SIG-M5 treated with dmso at 0.1 percent for 504 hours (cell line): Measurements from ENCODE around the gene BSND.
"Not testable (repeated sequence)": the region's sequence is repeated elsewhere in the genome, so short reads cannot be mapped to it uniquely, and the experiment has no call there.

Experiments used
- DNase-seq: peaks from one replicate; lab custom pipeline; 2025; ENCODE audit not compliant: unreplicated experiment; lab: John Stamatoyannopoulos, UW

The BSND gene

GRCh38 chr1:54998677-54999076 is at the start of gene BSND:
Gene BSND (plus strand): TSS chr1:54998933. CDS start chr1:54999187, 254 bp downstream.
- DNase-seq, result no peak

GRCh38 chr1:54949053-54949452 is 49.7 kb upstream of the BSND start:
- no peak for DNase-seq

- DNase-seq, result no peak
Observed at GRCh38 chr1:54950006-54950368, 48.7 kb upstream of the BSND start.

- peak; percentile 70 for DNase-seq
Observed at GRCh38 chr1:54950369-54951163, 48.2 kb upstream of the BSND start.

- DNase-seq, result no peak
Observed at GRCh38 chr1:54951810-54952226, 46.9 kb upstream of the BSND start.

GRCh38 chr1:54952950-54953718 is 45.6 kb upstream of the BSND start:
- no peak for DNase-seq

GRCh38 chr1:54953846-54954245 is 44.9 kb upstream of the BSND start:
- no peak for DNase-seq

- DNase-seq, result no peak
Observed at GRCh38 chr1:54955359-54955758, 43.4 kb upstream of the BSND start.

GRCh38 chr1:54956726-54957125 is 42.0 kb upstream of the BSND start:
- DNase-seq, result no peak

GRCh38 chr1:54959241-54959640 is 39.5 kb upstream of the BSND start:
- no peak for DNase-seq

GRCh38 chr1:54962612-54963395 is 35.9 kb upstream of the BSND start:
- DNase-seq, result no peak

- not testable (repeated sequence) for DNase-seq
Observed at GRCh38 chr1:54963829-54964228, 34.9 kb upstream of the BSND start.

- peak; percentile 87 for DNase-seq
Observed at GRCh38 chr1:54965624-54966340, 33.0 kb upstream of the BSND start.

GRCh38 chr1:54967372-54967771 is 31.4 kb upstream of the BSND start:
- no peak for DNase-seq

GRCh38 chr1:54968551-54968950 is 30.2 kb upstream of the BSND start:
- DNase-seq, result no peak

- DNase-seq, result no peak
Observed at GRCh38 chr1:54969879-54970278, 28.9 kb upstream of the BSND start.

- DNase-seq, result no peak
Observed at GRCh38 chr1:54970901-54971300, 27.8 kb upstream of the BSND start.

GRCh38 chr1:54971317-54971791 is 27.4 kb upstream of the BSND start:
- no peak for DNase-seq

GRCh38 chr1:54972436-54972835 is 26.3 kb upstream of the BSND start:
- no peak for DNase-seq

- DNase-seq, result no peak
Observed at GRCh38 chr1:54973205-54973921, 25.4 kb upstream of the BSND start.
